Lower lobe of right lung (tissue), 2 donors: ENCODE results near the gene ATAD1. TPM values are rescaled to one million over a fixed set of nuclear protein-coding genes. Genes with fewer than 3 reads are reported as not detected.

Source experiments
- ATAC-seq, 2 donors: fragments of 200-7000 bp; cut with Tn5 transposase; one replicate each; pipeline ENCODE4 v1.9.1; 2020 to 2022; ENCODE audit warnings: mild to moderate bottlenecking in 2 of 2, moderate library complexity in 2 of 2
- DNase-seq: peaks from one replicate; pipeline ENCODE4 v3.0.0-alpha.2; 2020
- H3K27ac ChIP-seq: fragments of 200-600 bp; one replicate; pipeline ENCODE4 v1.8.0; 2022
- H3K27me3 ChIP-seq: fragments of 200-600 bp; one replicate; pipeline ENCODE4 v1.8.0; 2022; ENCODE audit warnings: low read depth
- H3K36me3 ChIP-seq: fragments of 200-600 bp; one replicate; pipeline ENCODE4 v1.8.0; 2022; ENCODE audit warnings: mild to moderate bottlenecking
- H3K4me1 ChIP-seq: fragments of 200-600 bp; one replicate; pipeline ENCODE4 v1.8.0; 2022
- H3K4me3 ChIP-seq: fragments of 200-600 bp; one replicate; pipeline ENCODE4 v1.8.0; 2022; ENCODE audit warnings: mild to moderate bottlenecking
- H3K9me3 ChIP-seq: fragments of 200-600 bp; one replicate; pipeline ENCODE4 v1.8.0; 2022
- CTCF ChIP-seq: fragments of 200-600 bp; IDR thresholded peaks from one replicate; pipeline ENCODE4 v1.8.0; 2022; ENCODE audit warnings: antibody characterized with exemption, mild to moderate bottlenecking
- intact Hi-C: fragments of 100-400 bp; cut with DNase I; formaldehyde crosslinking; loops from one replicate; pipeline ENCODE4 v1.11.0; 2022
- long read RNA-seq: library from polyadenylated mRNA; unstranded; transcript quantifications from one replicate; pipeline ENCODE4 v2.0.0, GENCODE V29; 2021
- total RNA-seq: library from RNA; stranded (reverse); fragmentation: NEBNext Ultra II Directional; extraction: Animal tissue kit (Norgen Biotek cat#: 25700); gene quantifications from one replicate; pipeline ENCODE4 v1.2.1, GENCODE V29; 2021
- donor health status: DM: no; HTN: yes; CAD: no; lungs with severe emphysema.

ATAD1 gene
- 51.2 TPM for total RNA-seq
- long read RNA-seq, full-length matches to known transcripts: 20 of 73 reads
- long read RNA-seq, partial matches to known transcripts: 2 of 73 reads
- long read RNA-seq, other reads (novel, unspliced or antisense): 51 of 73 reads

DNA sequence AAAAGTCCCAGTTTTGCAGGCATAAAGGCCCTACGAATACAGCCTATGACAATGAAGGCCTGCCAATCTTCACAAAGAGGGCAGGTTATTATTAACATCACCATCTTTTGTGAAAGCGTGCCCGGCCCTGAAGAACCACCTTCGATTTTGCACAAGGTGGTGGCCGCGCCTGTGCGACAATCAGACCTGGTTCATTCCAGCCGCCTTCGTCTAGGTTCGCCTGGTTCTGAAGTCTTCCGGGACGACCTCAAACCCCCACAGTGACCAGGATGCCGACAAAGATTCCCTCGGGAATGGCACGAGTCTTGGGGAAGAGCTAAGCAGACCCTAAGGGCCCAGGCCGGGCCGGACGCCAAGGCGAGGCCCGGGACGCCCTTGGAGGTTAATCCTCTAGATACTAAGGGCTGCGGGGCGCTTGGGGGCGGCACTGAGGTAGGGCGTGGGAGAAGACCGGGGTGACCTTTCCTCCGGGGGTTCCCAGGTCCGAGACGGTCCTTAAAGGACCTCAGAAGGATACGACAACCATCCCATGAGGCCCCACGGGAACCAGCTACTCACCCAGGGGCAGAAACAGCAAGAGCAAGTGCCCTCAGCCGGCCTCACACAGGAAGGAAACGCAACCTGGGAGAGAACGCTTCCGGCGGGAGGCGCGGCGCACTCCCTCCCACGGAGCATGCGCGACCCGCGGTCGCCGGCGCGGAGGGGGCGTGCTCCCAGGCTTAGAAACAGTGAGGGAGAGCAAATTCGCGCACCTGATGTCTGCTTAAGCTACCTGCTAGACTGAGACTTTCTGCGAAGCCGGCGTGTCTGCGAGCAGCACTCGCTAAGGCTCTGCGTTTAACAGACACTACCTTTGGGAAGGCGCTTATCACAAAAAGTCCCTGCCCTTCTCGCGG is at the start of gene ATAD1:
ATAD1 (minus strand) TSS at position 618 of the 896 bp plus-strand sequence. CDS start 3,627 bp downstream, outside the sequence.
- DNase-seq (peak; percentile 89), ATAC-seq (peak; percentile 99 to 100)
- Histone ChIP-seq H3K9me3 (no peaks in the 10 kb centered on the region), H3K4me1 (peaks cover 20% of the 10 kb centered on the region), H3K27me3 (no peaks in the 10 kb centered on the region), H3K4me3 (peak within 1 kb of the TSS; percentile 83), H3K36me3 (peaks cover 6% of the 10 kb centered on the region), H3K27ac (peak within 1 kb of the TSS; percentile 88)
- intact Hi-C loops: no loop called here
- TF ChIP-seq CTCF: peak; percentile 19

DNA sequence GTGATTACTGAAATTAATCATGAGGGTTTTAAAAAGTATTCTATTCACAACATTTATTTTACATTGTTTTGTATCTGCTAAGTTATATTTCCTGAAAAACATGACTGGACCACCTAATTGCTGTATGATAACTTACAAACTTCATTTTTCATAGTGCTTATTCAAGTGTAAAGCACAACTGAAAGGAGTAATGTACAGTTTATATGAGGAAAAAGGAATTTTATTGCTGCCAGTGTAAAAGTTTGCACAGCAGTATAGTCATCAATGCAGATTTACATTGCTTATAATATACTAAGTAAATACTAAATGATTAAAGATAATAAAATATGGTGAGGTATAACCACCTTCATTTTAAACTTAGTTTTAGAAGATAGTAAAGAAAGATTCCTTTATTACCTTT is 49.4 kb upstream of the ATAD1 start:
- peak overlapping the region; percentile 95 for H3K4me3 ChIP-seq
- peaks cover 37% of the 10 kb centered on the region for H3K4me1 ChIP-seq
- ATAC-seq: no peak
- H3K36me3 ChIP-seq: no peaks in the 10 kb centered on the region
- DNase-seq: no peak
- H3K27me3 ChIP-seq: no peaks in the 10 kb centered on the region
- no peaks in the 10 kb centered on the region for H3K9me3 ChIP-seq
- TF ChIP-seq CTCF: no peak
- H3K27ac ChIP-seq: peak overlapping the region; percentile 95
- intact Hi-C loops: loop anchor here (5.0 kb wide), 1 partner anchor 520 kb away; no protein-coding TSS in a partner anchor

- Histone ChIP-seq H3K9me3 (no peaks in the 10 kb centered on the region), H3K27ac (peak overlapping the region; percentile 95), H3K4me1 (peaks cover 38% of the 10 kb centered on the region), H3K36me3 (no peaks in the 10 kb centered on the region), H3K4me3 (peak overlapping the region; percentile 95), H3K27me3 (no peaks in the 10 kb centered on the region)
- DNase-seq (no peak), ATAC-seq (no peak)
- intact Hi-C loops: loop anchor here (5.0 kb wide), 1 partner anchor 521 kb away; no protein-coding TSS in a partner anchor
- TF ChIP-seq CTCF: no peak
Observed at GRCh38 chr10:87866412-87866974, 48.5 kb upstream of the ATAD1 start.

DNA sequence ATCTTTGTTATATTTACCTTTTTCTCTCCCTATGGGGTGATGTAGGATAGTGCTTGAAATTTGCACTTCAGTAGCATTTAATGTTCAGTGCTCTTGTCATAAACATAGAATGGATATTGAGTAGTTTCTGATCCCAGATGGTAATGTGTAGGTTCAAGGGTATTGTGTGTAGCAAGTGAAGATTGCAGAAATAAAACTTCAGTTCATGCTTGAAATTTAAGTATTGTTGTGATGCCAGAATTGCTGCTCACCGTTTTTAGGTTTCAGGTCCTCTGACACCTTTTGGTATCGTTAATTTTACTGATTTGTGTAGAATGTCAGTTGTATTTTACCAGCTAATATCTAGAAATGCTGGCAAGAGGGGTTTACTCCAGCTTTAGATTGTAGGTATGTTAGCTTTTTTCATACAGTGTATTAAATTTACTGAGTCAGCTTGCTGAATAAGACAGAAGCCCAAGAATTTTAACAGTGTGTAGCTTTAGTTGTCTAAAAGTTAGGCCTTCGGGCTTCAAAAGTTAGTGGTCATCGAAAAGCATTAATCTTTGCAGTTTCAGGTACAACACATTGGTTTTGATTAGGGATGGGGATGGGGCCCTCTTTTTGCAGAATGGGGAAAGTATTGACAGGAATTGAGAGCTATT is 47.3 kb upstream of the ATAD1 start:
- intact Hi-C loops: loop anchor here (5.0 kb wide), 1 partner anchor 522 kb away; no protein-coding TSS in a partner anchor

More for the DNA sequence above, 47.3 kb upstream of the ATAD1 start:
- Histone ChIP-seq H3K36me3 (no peaks in the 10 kb centered on the region), H3K4me1 (peaks cover 38% of the 10 kb centered on the region), H3K27ac (peak overlapping the region; percentile 95), H3K9me3 (no peaks in the 10 kb centered on the region), H3K4me3 (peak overlapping the region; percentile 95), H3K27me3 (no peaks in the 10 kb centered on the region)
- no peak for ATAC-seq
- DNase-seq: no peak
- TF ChIP-seq CTCF: no peak
